Urothelium cell line (cell line): ENCODE measurements around the gene ABI1.

Experiments
- DNase-seq: peaks from one replicate; pipeline ENCODE4 v3.0.0; 2011; ENCODE audit warnings: low spot score, mixed read lengths
- FAIRE-seq: peaks from 2 replicates; lab custom pipeline; 2011; peaks lifted over from hg19 to GRCh38; lab: Jason Lieb, UNC

The ABI1 gene

DNA sequence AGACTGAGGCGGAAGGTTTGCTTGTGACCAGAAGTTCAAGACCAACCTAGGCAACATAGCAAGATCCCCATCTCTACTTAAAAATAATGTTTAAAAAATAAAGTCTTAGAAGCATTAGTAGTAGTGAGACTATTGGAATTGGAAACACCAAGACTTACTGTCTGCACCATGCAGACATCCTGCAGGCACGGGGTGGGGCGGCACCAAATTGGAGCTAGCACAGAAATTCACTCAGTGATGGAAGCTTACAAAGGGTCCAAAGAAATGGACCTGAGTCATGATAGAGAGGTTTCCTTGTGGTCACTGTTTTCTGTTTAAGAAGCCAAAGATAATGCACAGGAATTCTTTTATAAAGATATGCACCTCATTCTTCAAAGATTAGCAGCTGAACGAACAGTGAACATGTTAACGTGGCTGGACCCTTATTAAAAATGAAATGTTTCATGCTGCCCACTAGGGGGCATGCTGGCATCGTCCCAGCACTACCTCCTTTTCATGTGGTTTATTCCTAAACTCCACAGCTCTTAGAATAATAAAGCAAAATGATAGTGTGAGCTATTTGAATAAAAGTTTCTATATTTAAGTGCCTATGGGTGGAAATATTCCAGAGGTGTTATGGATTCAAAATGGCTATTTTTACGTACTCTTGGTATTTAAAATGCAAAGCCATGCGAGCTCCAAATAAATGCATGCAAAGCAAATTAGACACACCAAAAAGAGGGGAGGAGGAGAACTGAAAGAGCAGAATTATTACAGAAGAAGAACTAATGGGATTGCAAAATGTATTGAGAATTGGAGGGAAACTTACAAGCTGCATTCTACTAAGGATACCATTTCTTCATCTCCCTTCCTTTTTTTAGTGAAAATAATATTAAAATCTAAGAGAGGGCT is 134.7 kb downstream of the ABI1 start:
- peak; percentile 61 for DNase-seq
- FAIRE-seq = peak; percentile 58

DNA sequence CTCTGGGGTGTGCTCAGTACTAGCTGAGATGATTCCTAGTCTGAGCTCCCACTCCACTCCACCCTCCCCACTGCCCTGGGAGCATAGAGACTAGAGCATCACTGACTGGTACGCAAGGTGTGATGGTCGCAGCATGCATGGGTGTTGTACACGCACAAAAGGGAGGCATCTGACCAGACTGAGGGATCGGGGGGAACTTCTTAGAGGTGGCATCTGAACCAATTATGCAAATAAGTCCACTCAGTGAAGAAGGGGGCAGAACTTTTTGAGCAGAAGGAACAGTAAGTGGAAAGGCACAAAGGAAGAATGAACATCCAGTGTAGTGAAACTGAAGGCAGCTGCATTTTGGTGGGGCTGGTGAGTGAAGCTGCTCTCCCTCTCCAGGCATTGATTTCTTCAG is 137.7 kb downstream of the ABI1 start:
- no peak for FAIRE-seq
- no peak for DNase-seq

DNA sequence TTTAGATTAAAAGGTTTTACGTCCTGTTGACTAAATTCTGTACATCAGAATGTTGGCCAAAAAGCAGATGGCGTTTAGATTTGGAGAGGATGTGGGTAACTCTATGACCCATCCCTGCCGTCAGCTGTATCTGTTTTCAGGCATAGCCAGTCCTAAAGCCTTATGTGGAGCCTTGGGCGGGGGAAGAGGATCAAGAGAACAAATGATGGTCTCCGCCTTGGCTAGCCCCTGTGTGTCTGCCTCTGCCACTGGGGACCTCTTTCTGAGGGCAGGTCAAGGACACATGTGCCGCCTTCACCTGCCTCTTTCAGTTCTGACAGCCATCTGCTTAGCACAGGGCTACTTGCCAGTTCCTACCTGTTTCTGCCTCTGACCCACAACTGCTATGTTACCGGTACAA is 139.2 kb downstream of the ABI1 start:
- no peak for DNase-seq
- no peak for FAIRE-seq

DNA sequence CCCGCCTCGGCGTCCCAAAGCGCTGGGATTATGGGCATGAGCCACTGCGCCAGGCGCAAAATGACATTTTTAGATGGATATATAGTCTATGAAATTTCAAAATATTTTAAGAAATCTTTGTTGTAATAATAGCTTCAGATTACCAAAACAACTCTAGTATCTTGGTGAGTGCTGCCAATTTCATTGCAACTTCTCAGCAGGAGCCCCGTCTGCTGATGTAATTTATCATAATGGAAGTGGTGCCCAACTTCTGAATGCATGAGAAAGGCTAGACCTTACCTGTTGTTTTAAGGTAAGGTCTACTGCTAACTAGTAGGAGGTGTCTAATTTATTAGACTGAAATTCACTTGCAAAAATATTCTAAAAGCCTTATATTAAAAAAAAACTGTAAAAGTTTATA is 143.3 kb downstream of the ABI1 start:
- FAIRE-seq (no peak), DNase-seq (no peak)

DNA sequence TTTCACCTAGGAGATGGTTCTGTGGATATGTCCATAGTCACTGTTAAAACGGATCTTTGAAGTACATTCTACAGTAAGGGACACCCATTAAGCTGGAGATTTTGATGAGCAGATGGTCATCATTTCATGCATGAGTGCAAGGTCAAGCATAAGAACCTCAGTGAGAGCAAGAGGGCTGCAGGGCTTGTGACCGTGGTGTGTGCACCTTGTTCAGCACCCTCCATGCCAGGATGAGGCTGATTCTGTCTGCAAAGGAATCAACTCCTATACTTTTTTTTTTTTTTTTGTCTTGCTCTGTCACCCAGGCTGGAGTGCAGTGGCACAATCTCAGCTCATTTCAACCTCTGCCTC is 145.6 kb downstream of the ABI1 start:
- DNase-seq (no peak), FAIRE-seq (no peak)

DNA sequence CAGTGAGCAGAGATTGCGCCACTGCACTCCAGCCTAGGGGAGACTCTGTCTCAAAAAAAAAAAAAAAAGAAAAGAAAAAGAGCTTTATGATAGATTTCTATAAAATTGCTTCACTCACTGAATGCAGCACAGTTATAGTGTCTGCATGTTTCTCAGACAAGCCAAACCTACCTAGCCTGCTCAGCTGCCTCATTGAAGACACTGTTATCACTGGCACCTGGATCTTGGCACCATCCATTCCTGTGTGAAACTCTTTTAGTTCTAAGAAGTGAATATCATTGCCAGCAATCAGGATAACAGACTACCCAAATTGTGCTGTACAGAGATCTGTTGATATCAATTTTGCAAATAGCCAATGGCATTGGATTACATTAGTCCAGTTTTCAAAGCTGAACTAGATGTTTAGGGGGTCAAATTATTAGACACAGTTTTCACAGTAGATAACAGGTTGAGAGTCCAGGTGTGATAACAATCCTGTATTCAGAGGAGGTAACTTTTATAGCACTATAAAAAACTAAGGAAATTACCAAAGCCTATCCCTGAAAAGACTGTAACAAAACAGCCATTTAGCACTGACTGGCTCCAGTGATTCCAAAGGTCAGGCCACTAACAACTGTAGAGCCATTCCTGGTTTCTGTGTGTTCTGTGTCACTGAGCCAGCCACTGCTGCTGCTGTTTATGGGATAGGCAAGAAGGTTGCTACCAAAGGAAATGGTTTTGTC is 146.2 kb downstream of the ABI1 start:
- DNase-seq (no peak), FAIRE-seq (no peak)

DNA sequence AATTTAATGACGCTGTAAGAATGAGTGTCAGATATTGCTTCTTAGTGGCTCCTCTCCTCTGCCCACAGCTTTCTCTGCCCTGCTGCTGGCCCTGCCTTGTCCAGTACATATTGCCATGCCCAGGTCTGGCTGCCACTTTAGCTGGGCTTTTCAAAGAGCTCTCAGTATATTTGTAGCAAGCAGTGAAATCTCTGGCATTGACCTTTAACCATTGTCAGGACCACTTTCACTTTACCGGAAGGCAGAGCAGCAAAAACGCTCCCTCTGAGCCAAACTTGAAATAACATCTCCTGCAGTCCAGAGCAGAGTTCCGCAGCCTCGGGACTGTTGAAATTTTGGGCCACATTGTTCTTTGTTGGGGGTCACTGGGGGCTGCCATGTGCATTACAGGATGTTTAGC is 149.4 kb downstream of the ABI1 start:
- DNase-seq = no peak
- no peak for FAIRE-seq

DNA sequence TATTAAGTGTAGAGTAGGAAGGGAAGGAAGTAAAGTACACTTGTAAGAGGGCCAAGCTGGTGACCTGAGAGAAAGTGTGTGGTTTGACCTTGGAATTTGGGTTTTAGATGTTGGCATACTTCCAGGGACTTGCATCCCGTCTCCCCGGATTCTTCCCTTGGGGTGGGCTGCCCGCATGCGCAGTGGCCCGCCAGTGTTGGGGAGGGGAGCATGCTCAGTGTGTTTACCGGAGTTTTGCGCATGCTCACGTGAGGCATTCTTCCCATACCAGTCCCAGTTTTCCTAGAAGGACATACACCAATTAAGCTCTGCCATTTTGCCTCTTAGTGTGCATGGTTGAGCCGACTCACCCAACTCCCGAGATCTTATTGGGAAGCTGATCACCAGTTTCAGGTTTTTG is 153.8 kb downstream of the ABI1 start:
- FAIRE-seq = no peak
- no peak for DNase-seq

DNA sequence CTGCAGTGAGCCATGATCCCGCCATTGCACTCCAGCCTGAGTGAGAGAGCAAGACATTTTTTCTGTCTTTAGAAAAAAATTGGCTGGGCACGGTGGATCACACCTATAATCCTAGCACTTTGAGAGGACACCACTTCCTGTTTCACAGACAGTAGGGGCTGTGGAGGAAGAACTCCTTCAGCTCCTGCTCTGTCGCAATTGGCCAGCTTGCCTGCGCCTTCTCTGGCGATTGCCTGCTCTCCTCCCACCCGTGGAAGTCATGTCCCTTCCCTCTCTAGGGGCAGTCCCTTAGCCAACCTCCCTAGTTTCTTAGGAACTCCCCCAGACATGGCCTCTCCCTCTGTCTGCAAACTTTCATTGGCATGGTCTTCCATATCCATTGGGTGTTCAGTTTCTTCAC is 154.6 kb downstream of the ABI1 start:
- DNase-seq = no peak

DNA sequence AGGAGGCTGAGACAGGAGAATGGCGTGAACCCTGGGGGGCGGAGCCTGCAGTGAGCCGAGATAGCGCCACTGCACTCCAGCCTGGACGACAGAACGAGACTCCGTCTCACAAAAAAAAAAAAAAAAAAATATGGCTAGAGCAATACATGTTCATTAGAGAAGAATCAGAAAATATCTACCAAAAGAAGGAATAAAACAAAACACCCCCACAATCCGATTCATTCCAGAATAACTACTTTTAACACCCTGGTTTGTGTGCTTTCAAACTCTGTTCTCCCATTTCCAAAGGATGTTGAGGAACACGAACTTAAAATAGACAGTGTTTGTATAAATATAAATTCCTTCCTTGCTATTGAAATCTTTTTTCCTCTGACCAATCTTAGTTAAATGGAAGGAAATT is 156.8 kb downstream of the ABI1 start:
- DNase-seq = no peak
- FAIRE-seq = no peak

More for the DNA sequence above, 154.6 kb downstream of the ABI1 start:
- FAIRE-seq = no peak

DNA sequence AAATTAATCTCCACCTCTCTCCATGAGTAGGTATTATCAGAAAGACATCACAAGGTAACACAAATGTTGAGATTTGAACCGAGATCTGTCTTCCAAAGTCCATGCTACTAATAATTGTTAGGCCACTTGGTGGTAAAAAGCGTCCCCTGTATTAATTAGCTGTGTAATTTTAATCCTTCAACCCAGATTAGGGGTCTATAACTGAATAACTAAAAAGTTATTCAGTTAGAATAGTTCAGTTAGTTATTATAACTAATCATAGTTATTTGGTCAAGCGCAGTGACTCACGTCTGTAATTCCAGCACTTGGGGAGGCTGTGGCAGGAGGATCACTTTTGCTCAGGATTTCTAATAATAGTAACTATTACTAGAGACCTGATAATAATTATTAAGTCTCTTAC is 157.7 kb downstream of the ABI1 start:
- DNase-seq (no peak), FAIRE-seq (no peak)

DNA sequence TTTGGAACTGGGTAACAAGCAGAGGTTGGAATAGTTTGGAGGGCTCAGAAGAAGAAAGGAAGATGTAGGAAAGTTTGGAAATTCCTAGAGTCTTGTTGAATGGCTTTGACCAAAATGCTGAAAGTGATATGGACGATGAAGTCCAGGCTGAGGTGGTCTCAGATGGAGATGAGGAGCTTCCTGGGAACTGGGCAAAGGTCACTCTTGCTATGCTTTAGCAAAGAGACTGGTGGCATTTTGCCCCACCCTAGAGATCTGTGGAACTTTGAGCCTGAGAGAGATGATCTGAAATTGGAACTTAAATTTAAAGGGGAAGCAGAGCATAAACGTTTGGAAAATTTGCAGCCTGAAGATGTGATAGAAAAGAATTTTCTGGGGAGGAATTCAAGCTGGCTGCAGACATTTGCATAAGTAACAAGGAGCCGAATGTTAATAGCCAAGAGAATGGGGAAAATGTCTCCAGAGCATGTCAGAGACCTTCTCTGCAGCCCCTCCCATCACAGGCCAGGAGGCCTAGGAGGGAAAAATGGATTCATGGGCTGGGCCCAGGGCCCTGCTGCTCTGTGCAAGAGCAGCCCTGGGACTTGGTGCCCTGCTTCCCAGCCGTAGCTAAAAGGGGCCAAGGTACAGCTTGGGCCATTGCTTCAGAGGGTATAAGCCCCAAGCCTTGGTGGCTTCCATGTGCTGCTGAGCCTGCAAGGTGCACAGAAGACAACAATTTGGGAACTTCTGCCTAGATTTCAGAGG is 159.7 kb downstream of the ABI1 start:
- FAIRE-seq (no peak), DNase-seq (no peak)

DNA sequence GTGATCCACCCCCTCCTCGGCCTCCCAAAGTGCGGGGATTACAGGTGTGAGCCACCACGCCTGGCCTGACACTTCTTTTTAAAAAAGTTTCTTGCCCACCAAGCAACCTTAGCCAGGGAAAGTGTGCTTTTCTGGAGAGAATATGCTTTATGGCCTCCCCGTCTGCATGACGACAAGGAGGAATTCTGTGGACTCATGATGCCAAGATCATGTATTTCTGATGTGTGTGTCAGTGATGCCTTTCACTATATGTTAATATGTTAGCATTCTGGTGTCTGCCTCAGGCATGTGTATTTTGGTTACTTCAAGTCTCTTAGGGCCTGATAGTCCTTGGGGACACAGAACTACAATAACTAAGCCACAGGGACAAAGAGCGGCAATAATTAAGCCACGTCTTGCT is 161.1 kb downstream of the ABI1 start:
- FAIRE-seq = no peak
- DNase-seq = no peak

DNA sequence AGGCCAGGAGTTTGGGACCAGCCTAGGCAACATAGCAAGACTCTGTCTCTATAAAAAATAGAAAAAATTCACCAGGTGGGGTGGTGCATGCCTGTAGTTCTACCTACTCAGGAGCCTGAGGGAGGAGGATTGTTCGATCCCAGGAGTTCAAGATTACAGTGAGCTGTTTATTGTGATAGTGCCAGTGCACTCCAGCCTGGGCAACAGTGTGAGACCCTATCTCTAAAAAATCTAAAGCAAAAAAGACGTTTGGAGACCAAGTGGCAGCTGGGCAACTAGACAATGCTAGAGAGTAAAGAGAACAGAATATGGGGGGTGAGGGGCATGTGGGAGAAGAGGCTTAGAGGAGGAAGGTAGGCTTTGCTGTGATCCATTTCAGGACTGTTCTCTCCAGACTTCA is 161.8 kb downstream of the ABI1 start:
- no peak for FAIRE-seq

DNA sequence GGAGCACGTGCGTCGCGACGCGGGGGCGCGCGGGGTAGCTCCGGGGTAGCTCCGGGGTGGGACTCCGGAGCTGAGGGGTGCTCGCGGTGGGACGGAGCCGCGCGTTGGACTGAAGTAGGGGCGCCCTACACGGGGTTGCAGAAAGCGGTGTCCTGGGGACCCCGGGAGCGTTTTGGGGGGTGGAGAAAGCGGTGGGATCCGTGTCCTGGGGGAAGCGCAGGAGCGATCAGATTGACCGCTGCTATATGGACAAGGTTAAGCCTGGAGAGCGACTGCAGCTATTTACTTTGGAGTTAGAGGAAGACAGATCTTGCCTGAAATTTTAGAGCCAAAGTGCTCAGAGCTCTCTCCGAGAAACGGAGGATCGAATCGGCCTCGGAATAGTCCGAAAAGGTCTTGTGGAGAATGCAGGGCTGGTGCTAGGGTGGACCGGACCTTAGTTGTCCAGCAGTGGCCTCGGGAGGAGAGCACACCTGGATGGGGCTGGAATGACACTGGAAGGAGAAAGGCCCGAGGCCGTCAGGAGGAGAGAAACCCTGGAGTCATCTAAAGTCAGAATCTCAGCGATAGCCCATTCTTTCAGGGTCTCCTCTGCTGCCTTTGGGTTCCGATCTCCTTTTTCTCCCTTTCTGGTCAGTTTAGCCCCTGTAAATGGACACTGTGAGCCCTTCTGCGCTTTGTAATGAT is 162.7 kb downstream of the ABI1 start:
- DNase-seq (peak; percentile 14), FAIRE-seq (no peak)

More for the DNA sequence above, 161.8 kb downstream of the ABI1 start:
- no peak for DNase-seq

DNA sequence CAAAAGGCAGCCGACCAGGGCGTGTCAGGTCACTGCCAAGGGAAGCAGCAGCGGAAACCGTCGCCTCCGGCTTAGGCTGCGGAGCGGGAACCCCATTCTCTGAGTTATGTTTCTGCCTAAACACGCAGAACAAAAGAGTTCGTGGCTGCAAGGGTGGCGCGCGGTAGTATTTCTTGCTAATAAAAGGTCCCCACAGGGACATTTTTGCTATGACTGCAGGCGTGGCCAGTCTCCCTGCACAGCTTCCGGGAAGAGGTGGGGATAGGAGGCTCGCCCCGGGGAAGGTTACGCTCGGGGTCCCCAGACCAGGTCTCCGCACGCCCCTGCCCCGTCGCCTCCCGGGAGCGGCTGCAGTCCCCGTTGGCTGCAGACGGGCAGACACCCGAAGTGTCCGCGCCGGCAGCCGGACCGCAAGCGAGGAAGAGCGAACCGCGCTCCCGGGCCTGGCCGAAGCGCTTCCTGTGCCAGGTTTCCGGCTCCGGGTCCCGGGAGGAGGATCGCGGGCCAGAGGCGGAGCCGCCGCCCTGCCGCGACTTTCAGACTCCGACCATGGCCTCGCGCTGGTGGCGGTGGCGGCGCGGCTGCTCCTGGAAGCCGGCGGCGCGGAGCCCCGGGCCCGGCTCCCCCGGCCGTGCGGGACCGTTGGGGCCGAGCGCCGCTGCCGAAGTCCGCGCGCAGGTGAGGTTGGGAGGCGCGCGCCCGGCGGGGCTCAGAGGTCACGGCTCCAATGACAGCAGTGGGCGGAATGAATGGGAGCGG is 163.4 kb downstream of the ABI1 start, which contains the start of gene PDSS1:
Gene PDSS1 (plus strand): TSS at position 539 of the 759 bp plus-strand sequence. CDS start 11 bp downstream, at position 550.
- no peak for FAIRE-seq
- peak; percentile 88 for DNase-seq

DNA sequence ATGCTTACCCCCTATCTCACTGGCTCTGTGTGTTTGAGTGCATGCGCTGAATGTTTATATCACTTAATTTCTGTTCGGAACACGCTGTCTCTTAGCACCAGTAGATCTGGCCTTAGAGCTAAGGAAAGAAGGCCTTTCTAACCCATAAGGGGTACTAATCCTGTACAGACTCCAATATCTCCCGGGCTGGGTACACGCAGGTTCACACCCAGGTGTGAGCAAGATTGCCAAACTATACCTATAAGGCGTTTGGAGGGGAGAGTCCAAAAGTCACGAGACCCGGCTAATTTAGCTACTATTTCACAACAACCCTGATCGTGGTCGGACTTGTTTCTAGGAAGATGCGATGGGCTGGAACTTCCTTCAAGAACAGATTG is 164.0 kb downstream of the ABI1 start:
- DNase-seq (no peak), FAIRE-seq (no peak)
